Calu3 (cell line): ENCODE results near the gene ALDOC. TPM values are rescaled to one million over a fixed set of nuclear protein-coding genes. Genes with fewer than 3 reads are reported as not detected.

Source experiments
- BruUV-seq: library from RNA; stranded (reverse); fragments of 400-500 nt; replicated peaks from 2 replicates; lab custom pipeline; 2021; lab: Mats Ljungman, UMichigan
- CTCF ChIA-PET: fragments of 300-600 bp; sonication (Branson Sonifier 250); formaldehyde crosslinking; loops from one replicate; lab custom pipeline; 2022; ENCODE audit warnings: antibody characterized with exemption; lab: Charles Lee
- DNase-seq: peaks from one replicate; pipeline ENCODE4 v3.0.0; 2022
- H3K27ac Mint-ChIP-seq: one replicate; pipeline ENCODE4 v1.8.0; 2022; ENCODE audit warnings: mixed read lengths; ENCODE audit not compliant: unreplicated experiment
- H3K27me3 Mint-ChIP-seq: one replicate; pipeline ENCODE4 v1.8.0; 2022; ENCODE audit warnings: mixed read lengths; ENCODE audit not compliant: unreplicated experiment
- H3K36me3 Mint-ChIP-seq: one replicate; pipeline ENCODE4 v1.8.0; 2022; ENCODE audit warnings: mild to moderate bottlenecking, moderate library complexity, mixed read lengths; ENCODE audit not compliant: insufficient read depth, unreplicated experiment
- H3K4me1 Mint-ChIP-seq: one replicate; pipeline ENCODE4 v1.8.0; 2022; ENCODE audit warnings: mild to moderate bottlenecking, low read depth, mixed read lengths; ENCODE audit not compliant: unreplicated experiment
- H3K4me3 Mint-ChIP-seq: one replicate; pipeline ENCODE4 v1.8.0; 2022; ENCODE audit warnings: mild to moderate bottlenecking, low read depth, moderate library complexity, mixed read lengths; ENCODE audit not compliant: unreplicated experiment
- H3K9me3 Mint-ChIP-seq: one replicate; pipeline ENCODE4 v1.8.0; 2022; ENCODE audit warnings: low read depth, mixed read lengths; ENCODE audit not compliant: unreplicated experiment
- intact Hi-C: fragments of 100-400 bp; cut with micrococcal nuclease; formaldehyde crosslinking; loops from one replicate; pipeline ENCODE4 v1.10.0; 2022; ENCODE audit not compliant: unreplicated experiment
- total RNA-seq: library from RNA; stranded (reverse); gene quantifications from 2 replicates; pipeline ENCODE4 v1.2.3, GENCODE V29; 2022
- TF ChIP-seq, protein P1 (sequence below): fragments of 200-600 bp; IDR thresholded peaks from one replicate; pipeline ENCODE4 v1.8.0; 2022; ENCODE audit warnings: antibody characterized with exemption; ENCODE audit not compliant: unreplicated experiment

The ALDOC gene
- total RNA-seq, 1 experiment from 2014 or later = 2.6 TPM

DNA sequence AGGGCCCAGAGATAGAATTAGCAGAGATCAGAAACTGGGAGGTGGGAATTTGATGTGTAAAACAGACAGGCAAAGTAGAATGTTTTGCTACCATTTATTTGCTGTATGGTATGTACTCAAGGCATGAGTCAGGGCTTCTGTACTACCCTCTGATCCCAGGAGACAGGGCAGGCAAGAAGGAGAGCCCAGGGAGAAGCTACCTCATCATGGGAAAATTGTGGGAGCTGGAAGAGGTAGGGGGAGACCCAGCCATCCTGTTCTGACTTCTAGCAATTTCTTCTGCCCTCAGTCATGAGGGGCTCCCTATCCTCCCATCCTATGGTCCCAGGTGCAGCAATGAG, 3.7 kb downstream of the ALDOC start:
- CTCF ChIA-PET = no interaction called here
- Mint-ChIP-seq H3K9me3 (no peaks in the 10 kb centered on the region), H3K27me3 (no peaks in the 10 kb centered on the region), H3K27ac (no peak overlapping the region), H3K4me1 (peaks cover 23% of the 10 kb centered on the region), H3K36me3 (peaks cover 29% of the 10 kb centered on the region), H3K4me3 (no peak overlapping the region)
- no TSS peak for BruUV-seq
- intact Hi-C loops = no loop called here
- DNase-seq = no peak
- TF ChIP-seq, protein P1, sequence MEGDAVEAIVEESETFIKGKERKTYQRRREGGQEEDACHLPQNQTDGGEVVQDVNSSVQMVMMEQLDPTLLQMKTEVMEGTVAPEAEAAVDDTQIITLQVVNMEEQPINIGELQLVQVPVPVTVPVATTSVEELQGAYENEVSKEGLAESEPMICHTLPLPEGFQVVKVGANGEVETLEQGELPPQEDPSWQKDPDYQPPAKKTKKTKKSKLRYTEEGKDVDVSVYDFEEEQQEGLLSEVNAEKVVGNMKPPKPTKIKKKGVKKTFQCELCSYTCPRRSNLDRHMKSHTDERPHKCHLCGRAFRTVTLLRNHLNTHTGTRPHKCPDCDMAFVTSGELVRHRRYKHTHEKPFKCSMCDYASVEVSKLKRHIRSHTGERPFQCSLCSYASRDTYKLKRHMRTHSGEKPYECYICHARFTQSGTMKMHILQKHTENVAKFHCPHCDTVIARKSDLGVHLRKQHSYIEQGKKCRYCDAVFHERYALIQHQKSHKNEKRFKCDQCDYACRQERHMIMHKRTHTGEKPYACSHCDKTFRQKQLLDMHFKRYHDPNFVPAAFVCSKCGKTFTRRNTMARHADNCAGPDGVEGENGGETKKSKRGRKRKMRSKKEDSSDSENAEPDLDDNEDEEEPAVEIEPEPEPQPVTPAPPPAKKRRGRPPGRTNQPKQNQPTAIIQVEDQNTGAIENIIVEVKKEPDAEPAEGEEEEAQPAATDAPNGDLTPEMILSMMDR = no peak

DNA sequence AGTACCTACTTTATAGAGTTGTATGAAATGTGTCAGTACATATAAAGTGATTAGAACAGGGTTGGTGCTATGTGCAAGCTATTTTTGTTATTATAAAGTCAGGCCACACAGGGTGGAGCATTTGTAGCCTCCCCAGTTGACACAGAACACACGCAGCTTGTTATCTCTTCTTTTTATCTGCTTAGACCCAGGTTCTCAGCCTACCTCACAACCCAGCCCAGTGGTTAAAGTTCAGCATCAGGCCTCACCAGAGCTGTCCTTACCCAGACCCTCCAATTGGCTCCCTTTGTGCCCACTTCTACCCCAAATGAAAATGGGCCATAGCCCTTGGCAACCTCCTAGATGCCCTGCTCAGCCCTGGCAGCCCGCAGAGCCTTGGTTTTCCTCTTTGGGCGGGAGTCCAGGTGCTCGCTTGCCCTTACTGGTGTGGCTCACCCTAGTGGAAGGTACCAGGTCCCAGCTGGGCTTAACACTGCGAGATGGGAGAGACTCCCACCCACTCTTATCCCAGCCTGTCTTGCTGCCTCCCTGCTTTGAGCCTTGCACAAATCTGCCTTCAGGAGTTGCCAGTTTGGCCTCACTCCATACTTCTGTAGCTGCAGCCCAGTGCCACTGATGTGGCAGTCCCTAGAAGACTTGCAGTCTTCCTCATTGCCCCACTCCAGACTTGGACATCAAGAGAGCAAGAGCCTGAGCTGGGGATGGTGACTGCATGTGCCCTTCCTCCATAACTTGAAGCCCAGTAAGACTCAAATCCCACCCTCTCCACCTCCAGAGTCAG, 4.2 kb downstream of the ALDOC start:
- peaks cover 29% of the 10 kb centered on the region for H3K36me3 Mint-ChIP-seq
- TF ChIP-seq, protein P1 = no peak
- H3K27ac Mint-ChIP-seq = no peak overlapping the region
- BruUV-seq = no TSS peak
- CTCF ChIA-PET = interaction anchor here (0.7 kb wide), 1 partner anchor 113 kb away, joined by 3 read pairs; no protein-coding TSS in a partner anchor
- H3K27me3 Mint-ChIP-seq = no peaks in the 10 kb centered on the region
- intact Hi-C loops = no loop called here
- H3K4me1 Mint-ChIP-seq = peaks cover 29% of the 10 kb centered on the region
- H3K9me3 Mint-ChIP-seq = no peaks in the 10 kb centered on the region
- DNase-seq = no peak
- peak overlapping the region; percentile 90 for H3K4me3 Mint-ChIP-seq

GRCh38 chr17:28571361-28572122, 5.2 kb downstream of the ALDOC start, which contains the start of gene PIGS:
Gene PIGS (minus strand): TSS chr17:28571524. CDS start chr17:28571496, 28 bp downstream.
- Mint-ChIP-seq H3K27me3 (no peaks in the 10 kb centered on the region), H3K27ac (peak within 1 kb of the TSS; percentile 83), H3K9me3 (no peaks in the 10 kb centered on the region), H3K4me1 (peaks cover 30% of the 10 kb centered on the region), H3K4me3 (peak within 1 kb of the TSS; percentile 90), H3K36me3 (peaks cover 29% of the 10 kb centered on the region)
- intact Hi-C loops = no loop called here
- BruUV-seq = no TSS peak
- TF ChIP-seq, protein P1 = no peak
- DNase-seq = peak; percentile 95
- CTCF ChIA-PET = interaction anchor here (0.6 to 0.7 kb wide), 2 partner anchors 38 to 112 kb away, joined by 3 to 7 read pairs; no protein-coding TSS in a partner anchor

GRCh38 chr17:28570716-28571360, 5.9 kb downstream of the ALDOC start:
- no TSS peak for BruUV-seq
- intact Hi-C loops = no loop called here
- H3K9me3 Mint-ChIP-seq = no peaks in the 10 kb centered on the region
- peak; percentile 17 for DNase-seq
- peaks cover 29% of the 10 kb centered on the region for H3K36me3 Mint-ChIP-seq
- H3K4me3 Mint-ChIP-seq = peak overlapping the region; percentile 90
- TF ChIP-seq, protein P1 = no peak
- H3K27ac Mint-ChIP-seq = peak overlapping the region; percentile 83
- H3K27me3 Mint-ChIP-seq = no peaks in the 10 kb centered on the region
- CTCF ChIA-PET = interaction anchor here (0.6 kb wide), 1 partner anchor 39 kb away, joined by 7 read pairs; no protein-coding TSS in a partner anchor
- peaks cover 30% of the 10 kb centered on the region for H3K4me1 Mint-ChIP-seq
